Hepatocyte (in vitro differentiated cells): ENCODE data around the gene TMCC1.

Experiments used
- CTCF ChIP-seq: fragments of 200-600 bp; sonication (generic); IDR thresholded peaks from 2 replicates; pipeline ENCODE4 v1.5.1; 2016; ENCODE audit warnings: antibody characterized with exemption, mild to moderate bottlenecking; ENCODE audit not compliant: poor library complexity
- EZH2 ChIP-seq: fragments of 200-600 bp; sonication (generic); IDR thresholded peaks from 2 replicates; pipeline ENCODE4 v1.6.1; 2016; ENCODE audit warnings: antibody characterized with exemption, mild to moderate bottlenecking, borderline replicate concordance
- EZH2phosphoT487 ChIP-seq: fragments of 200-600 bp; sonication (generic); IDR thresholded peaks from one replicate; pipeline ENCODE4 v1.6.1; 2018; ENCODE audit warnings: antibody characterized with exemption, mild to moderate bottlenecking, low read depth, moderate library complexity; ENCODE audit not compliant: unreplicated experiment, severe bottlenecking

GRCh38 chr3:129699612-129700011 lies 193.9 kb downstream of the TMCC1 start:
- TF ChIP-seq CTCF (no peak), EZH2 (no peak), EZH2phosphoT487 (no peak)
